NCI-H345 (cell line): ENCODE results near the gene DEAF1.

ENCODE experiments used
- DNase-seq: peaks from one replicate; lab custom pipeline; 2025; lab: John Stamatoyannopoulos, UW

Gene DEAF1

DNA sequence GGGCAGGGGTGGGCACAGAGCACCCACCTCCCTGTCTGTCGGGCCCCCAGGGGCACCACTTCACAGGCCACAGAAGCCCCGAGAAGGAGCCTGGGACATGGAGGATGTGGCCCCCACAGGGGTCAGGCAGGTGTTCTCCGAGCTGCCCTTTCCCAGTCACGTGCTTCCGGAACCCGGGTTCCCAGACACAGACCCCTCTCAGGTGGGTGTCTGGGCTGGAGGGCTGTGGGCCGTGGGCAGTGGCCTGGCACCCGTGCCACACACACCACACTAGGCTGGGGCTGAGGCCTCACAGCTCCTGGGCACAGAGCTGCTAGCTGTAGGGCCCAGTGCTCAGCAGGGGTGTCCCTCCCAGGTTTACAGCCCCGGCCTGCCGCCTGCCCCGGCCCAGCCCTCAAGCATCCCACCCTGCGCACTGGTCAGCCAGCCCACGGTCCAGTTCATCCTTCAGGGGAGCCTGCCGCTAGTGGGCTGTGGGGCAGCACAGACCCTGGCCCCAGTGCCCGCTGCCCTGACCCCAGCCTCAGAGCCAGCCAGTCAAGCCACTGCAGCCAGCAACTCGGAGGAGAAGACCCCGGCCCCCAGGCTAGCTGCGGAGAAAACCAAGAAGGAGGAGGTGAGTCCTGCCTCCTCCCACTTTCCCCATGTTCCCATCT is 84.7 kb downstream of the DEAF1 start:
- no peak for DNase-seq

DNA sequence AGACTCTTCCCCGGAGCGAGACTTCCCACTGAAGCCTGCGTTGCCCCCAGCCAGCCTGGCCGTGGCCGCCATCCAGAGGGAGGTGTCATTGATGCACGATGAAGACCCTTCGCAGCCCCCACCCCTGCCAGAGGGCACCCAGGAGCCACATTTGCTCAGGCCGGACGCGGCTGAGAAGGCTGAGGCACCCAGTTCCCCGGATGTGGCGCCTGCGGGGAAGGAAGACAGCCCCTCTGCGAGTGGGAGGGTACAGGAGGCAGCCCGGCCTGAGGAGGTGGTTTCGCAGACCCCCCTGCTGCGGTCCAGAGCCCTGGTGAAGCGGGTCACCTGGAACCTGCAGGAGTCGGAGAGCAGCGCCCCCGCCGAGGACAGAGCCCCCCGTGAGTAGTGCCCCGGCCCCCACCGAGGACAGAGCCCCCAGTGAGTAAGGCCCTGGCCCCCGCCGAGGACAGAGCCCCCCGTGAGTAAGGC is 85.6 kb downstream of the DEAF1 start:
- no peak for DNase-seq

DNA sequence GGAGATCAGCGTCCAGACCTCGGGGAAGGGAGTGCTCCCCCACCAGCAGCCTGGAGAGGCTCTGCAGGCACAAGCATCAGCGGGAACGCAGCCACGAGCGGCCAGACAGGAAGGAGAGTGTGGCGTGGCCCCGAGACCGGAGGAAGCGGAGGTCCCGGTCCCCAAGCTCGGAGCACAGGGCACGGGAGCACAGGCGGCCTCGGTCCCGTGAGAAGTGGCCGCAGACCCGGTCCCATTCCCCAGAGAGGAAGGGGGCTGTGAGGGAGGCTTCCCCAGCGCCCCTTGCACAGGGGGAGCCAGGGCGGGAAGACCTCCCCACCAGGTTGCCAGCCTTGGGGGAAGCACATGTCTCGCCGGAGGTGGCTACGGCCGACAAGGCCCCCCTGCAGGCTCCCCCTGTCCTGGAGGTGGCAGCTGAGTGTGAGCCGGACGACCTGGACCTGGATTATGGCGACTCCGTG is 86.2 kb downstream of the DEAF1 start:
- DNase-seq, result no peak

DNA sequence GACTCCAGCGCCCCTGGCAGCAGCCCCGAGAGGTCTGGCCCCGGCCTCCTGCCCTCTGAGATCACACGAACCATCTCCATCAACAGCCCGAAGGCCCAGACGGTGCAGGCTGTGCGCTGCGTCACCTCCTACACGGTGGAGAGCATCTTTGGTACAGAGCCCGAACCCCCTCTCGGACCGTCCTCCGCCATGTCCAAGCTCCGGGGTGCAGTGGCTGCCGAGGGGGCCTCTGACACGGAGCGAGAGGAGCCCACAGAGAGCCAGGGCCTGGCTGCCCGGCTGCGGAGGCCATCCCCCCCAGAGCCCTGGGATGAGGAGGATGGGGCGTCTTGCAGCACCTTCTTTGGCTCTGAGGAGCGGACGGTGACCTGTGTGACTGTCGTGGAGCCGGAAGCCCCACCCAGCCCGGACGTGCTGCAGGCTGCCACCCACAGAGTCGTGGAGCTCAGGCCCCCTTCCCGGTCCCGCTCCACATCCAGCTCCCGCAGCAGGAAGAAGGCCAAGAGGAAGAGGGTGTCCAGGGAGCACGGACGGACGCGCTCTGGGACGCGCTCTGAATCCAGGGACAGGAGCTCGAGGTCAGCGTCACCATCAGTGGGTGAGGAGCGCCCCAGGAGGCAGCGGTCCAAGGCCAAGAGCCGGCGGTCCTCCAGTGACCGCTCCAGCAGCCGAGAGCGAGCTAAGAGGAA is 86.9 kb downstream of the DEAF1 start:
- no peak for DNase-seq

DNA sequence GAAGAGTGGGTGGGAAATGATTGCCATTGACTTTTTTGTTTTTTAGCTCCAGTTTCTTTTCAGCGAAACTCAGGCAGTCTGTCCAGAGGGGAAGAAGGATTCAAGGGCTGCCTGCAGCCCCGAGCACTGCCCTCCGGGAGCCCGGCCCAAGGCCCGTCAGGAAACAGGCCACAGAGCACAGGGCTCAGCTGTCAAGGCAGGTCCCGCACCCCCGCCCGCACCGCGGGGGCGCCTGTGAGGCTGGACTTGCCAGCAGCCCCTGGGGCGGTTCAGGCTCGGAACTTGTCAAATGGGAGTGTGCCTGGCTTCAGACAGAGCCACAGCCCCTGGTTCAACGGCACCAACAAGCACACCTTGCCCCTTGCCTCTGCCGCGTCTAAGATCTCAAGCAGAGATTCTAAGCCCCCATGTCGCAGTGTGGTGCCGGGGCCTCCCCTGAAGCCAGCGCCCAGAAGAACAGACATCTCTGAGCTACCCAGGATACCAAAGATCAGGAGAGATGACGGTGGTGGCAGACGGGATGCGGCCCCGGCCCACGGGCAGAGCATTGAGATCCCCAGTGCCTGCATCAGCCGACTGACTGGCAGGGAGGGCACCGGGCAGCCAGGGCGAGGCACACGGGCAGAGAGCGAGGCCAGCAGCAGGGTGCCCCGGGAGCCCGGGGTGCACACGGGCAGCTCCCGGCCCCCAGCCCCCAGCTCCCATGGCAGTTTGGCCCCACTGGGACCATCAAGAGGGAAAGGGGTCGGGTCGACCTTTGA is 87.8 kb downstream of the DEAF1 start:
- DNase-seq, result no peak

DNA sequence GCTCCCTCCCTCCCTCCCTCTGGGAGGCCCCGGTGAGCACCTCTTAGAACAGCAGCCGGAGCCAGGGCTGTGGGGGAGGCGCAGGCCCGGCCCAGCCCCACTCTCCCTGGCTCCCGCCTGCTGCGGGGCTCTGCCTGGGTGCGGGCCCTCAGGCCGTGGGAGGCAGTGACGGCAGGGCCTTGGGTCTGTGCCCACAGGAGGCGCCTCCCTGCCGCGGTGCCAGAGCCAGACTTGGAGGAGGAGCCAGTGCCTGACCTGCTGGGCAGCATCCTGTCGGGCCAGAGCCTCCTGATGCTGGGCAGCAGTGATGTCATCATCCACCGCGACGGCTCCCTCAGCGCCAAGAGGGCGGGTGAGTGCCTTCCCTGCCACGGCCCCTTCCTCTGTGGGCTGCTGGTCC is 88.8 kb downstream of the DEAF1 start:
- DNase-seq, result no peak

DNA sequence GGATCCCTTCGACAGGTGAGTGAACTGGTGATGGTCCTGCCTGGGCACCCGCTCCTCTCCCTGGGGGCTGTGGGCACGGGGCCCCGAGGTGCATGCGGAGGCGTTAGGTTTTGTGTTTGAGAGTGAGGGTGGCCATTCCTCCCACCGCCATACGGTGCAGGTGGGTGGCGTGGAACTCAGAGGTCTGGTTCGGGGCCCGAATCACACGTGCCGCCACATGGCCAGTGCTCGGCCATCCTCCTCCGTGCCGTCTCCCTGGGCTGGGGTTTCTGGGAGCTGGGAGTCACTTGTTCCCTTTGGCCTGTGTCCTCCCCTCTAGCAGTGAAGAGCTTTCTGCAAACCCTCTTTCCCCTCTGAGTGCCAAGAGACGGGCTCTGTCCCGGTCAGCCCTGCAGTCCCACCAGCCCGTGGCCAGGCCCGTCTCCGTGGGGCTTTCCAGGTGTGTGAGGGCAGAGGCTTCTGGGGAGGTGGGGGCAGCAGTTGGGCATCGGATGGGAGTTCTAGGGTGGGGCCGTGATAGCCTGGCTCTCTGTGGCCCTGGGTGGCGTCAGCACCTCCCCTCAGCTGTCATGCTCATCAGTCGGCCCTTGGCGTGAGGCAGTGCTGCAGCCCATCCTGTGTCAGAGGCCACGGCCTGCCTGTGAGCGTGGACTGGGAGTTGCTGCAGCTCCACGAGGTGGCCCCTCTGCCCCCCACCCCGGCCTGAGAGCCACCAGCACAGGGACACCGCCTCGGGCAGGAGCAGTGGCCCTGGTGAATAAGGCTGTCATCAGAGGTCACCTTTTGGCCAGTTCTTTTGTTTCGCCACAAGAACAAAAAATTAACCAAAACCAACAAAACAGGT is 89.5 kb downstream of the DEAF1 start:
- DNase-seq, result no peak

DNA sequence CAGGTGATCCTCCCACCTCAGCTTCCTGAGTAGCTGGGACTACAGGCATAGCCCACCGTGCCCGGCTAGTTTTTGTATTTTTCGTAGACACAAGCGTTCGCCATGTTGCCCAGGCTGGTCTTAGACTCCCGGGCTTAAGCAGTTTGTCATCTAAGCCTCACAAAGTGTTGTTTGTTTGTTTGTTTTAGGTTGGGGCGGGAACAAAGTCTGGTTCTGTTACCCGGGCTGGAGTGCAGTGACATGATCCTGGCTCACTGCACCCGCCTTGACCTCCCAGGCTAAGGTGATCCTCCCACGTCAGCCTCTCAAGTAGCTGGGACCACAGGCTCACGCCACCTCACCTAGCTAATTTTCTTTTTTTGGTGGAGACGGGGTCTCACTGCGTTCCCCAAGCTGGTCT is 91.9 kb downstream of the DEAF1 start:
- no peak for DNase-seq

DNA sequence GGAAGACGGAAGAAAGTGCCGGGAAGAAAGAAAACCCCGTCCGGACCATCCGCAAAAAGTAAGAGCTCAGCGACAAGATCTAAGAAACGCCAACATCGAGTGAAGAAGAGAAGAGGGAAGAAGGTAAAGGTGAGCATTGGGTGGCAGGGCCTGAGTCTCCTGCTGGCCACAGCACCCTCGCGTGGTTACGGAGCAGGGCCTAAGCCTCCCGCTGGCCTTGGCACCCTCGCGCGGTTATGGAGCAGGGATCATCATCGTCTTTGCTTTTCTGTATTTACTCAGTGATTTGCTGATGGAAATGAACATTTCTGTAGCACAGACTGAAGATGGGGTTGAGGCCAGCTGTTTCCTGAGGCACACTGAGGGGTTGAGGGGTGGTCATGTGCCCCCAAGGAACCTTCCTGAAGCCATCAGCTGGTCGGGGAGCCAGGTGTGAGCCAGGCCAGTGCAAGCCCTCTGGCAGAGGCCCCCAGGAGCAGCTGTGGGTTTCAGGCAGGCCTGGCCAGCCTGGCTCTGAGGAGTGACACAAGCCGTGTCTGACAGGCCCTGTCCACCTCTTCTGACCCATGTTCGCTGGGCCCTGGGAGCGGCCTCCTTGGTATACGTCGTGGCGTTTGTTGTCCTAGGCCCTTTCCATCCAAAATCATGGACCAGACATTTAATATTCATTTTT is 93.3 kb downstream of the DEAF1 start:
- DNase-seq, result no peak

DNA sequence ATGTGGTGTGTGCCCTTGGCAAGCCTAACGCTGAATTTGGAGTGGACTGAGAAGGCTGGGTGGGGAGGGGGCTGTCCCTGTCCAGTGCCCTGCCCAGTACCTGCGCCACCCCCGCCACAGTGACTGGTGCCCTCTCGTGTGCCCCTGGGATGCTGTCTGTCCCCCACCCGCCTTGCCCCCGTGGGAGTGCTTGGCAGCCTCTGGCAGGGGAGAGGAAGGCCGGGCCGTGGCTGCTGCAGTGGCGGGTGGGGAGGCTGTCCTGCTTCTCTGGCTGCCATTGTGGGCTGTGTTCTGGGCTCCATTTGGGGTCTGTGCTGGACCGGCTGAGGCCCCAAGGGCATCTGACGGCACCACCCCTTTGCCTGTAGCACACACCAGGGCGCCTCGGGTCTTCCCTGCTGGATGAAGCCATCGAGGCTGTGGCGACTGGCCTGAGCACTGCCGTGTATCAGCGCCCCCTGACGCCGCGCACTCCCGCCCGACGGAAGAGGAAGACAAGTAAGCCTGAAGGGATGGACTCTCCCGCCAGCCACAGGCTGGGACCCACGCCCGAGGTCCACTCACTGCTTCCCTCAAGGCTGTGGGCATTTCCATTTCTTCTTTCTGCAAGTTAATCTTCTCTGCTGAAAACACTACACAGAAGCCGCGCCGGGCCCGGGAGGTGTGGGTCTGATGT is 96.9 kb downstream of the DEAF1 start:
- DNase-seq, result no peak

DNA sequence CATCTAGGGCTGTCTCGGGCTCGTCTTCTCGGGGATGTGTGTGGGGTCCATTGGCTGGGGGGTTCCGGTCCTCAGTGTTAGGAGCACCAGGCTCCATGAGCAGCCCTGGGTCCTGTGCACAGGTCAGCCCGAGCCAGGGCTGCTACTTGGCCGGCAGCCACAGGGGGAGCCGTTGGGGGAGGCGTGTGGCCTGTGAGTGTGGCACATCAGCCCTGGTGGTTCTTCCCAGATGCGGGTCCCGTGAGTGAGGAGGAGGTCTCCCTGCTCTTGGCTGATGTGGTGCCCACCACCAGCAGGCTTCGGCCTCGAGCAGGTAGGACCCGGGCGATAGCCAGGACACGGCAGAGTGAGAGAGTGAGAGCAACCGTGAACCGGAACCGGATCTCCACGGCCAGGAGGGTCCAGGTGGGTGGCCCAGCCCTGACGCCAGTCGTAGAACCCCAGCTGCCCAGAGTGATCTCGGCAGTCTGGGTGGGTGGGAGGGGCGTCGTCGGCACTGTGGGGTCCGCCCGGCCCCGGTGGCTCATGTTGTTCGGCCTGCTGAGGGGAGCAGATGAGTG is 97.8 kb downstream of the DEAF1 start:
- DNase-seq, result no peak

DNA sequence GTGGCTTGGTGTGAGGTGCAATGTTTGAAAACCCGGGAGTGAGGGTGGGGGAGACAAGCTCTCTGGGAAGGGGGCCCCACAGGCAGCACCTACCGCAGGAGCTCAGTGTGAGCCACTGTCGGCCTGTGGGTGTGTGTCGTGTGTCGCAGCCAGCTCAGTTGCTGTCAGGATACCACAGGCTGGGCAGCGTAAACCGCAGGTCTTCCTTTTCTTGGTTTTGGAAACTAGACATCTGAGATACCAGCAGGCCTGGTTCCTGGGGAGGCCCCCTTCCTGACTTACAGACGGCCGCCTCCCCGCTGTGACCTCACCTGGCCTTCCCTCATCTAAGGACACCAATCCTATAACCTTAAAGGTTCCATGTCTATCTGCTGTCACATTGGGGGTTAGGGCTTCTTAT is 98.6 kb downstream of the DEAF1 start:
- DNase-seq, result no peak

DNA sequence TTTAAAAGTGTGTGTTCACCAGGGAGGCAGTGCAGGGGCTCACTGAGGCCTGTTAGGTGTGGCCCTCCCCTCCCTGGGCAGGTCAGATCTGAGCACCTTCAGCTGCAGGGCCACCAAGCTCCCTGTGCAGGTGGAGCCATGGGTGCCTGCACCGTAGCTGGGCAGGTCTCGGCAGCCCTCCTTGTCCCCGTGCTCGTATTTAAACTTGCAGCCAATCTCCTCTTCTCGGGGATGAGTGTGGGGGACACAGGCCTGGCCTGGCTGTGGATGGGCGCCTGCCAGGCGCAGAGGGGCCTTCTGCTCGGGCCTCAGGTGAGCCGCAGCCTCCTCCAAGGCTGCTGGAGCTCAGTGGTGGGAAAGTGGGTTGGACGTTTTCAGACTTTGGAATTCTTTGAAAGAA is 99.6 kb downstream of the DEAF1 start:
- no peak for DNase-seq
